H1 (cell line): Measurements from ENCODE around the gene POFUT2. TPM values are rescaled to one million over a fixed set of nuclear protein-coding genes. Genes with fewer than 3 reads are reported as not detected.

ENCODE experiments used
- BRCA1 ChIP-seq: IDR thresholded peaks from 2 replicates; pipeline ENCODE4 v1.6.1; 2012; ENCODE audit warnings: low read depth, low read length, improper control_type of control experiment
- CHD1 ChIP-seq: IDR thresholded peaks from 2 replicates; pipeline ENCODE4 v1.6.1; 2012; ENCODE audit warnings: low read depth, low read length, improper control_type of control experiment
- CHD7 ChIP-seq: fragments of 300-600 bp; sonication (generic); IDR thresholded peaks from 2 replicates; pipeline ENCODE4 v1.7.1; 2012; ENCODE audit warnings: low read length, moderate library complexity, mild to moderate bottlenecking, inconsistent platforms; ENCODE audit not compliant: insufficient replicate concordance
- CTBP2 ChIP-seq: IDR thresholded peaks from 2 replicates; pipeline ENCODE4 v1.7.0; 2011; ENCODE audit warnings: borderline replicate concordance, mild to moderate bottlenecking, moderate library complexity, mixed read lengths, low read length; ENCODE audit not compliant: insufficient read depth, insufficient read length
- HDAC2 ChIP-seq, 2 experiments: fragments of 300-600 bp in 1 of 2; sonication (generic) in 1 of 2; IDR thresholded peaks; 2 replicates each; pipeline ENCODE4 v1.6.1; 2011 to 2012; ENCODE audit warnings: low read depth in 2 of 2, low read length in 2 of 2, mild to moderate bottlenecking in 2 of 2, moderate library complexity in 2 of 2, borderline replicate concordance in 1 of 2, inconsistent platforms in 1 of 2
- HDAC6 ChIP-seq: IDR thresholded peaks from one replicate; pipeline ENCODE4 v1.7.1; 2012; ENCODE audit warnings: low read depth, mild to moderate bottlenecking, inconsistent platforms, low read length, moderate library complexity
- KDM5A ChIP-seq: fragments of 200-600 bp; IDR thresholded peaks from 2 replicates; pipeline ENCODE4 v1.7.1; 2012; ENCODE audit warnings: mild to moderate bottlenecking, low read length, inconsistent platforms, mixed read lengths
- NANOG ChIP-seq: IDR thresholded peaks from 2 replicates; pipeline ENCODE4 v1.6.1; 2011; ENCODE audit warnings: low read length, low read depth, mild to moderate bottlenecking, inconsistent platforms; ENCODE audit not compliant: insufficient read depth, poor library complexity, severe bottlenecking
- SIX5 ChIP-seq: IDR thresholded peaks from 2 replicates; pipeline ENCODE4 v1.6.1; 2011; ENCODE audit warnings: mild to moderate bottlenecking, low read depth, low read length
- SP1 ChIP-seq: IDR thresholded peaks from 2 replicates; pipeline ENCODE4 v1.6.1; 2011; ENCODE audit warnings: low read depth, low read length
- USF2 ChIP-seq: IDR thresholded peaks from 2 replicates; pipeline ENCODE4 v1.6.1; 2011; ENCODE audit warnings: low read length, improper control_type of control experiment
- polyA plus RNA-seq, 7 experiments: library from polyadenylated mRNA; depleted of rRNA in 3 of 7; stranded (reverse) in 5 of 7; unstranded in 2 of 7; fragments of >200 nt in 5 of 7; fragments of 200-250 nt in 2 of 7; gene quantifications; 1 replicate in 5 of 7; 2 replicates in 1 of 7; 4 replicates in 1 of 7; pipeline versions ENCODE4 v1.2.1 to v1.2.3, GENCODE V29; 2011 to 2013; ENCODE audit warnings: missing spikeins in 2 of 7, mixed read lengths in 2 of 7
- total RNA-seq: library from RNA; stranded (reverse); fragmentation: NEBNext Ultra II Directional; extraction: Animal tissue kit (Norgen Biotek cat#: 25700); gene quantifications from 2 replicates; pipeline ENCODE4 v1.2.1, GENCODE V29; 2021

Gene POFUT2
- total and polyA plus RNA-seq, 2 of the 8 experiments (the other 6 are each of a cell fraction or from before 2014, with no cell fraction given) = 13.7 to 32.1 TPM

- TF ChIP-seq CHD7 = no peak
- no peak for TF ChIP-seq KDM5A
- TF ChIP-seq CHD1 = no peak
- no peak for TF ChIP-seq USF2
- no peak for TF ChIP-seq CTBP2
- TF ChIP-seq NANOG = no peak
- TF ChIP-seq SP1 = no peak
- no peak for TF ChIP-seq HDAC2 (IDR thresholded peaks at IDR 0.05; ENCODE audit: borderline replicate concordance in 1 of 2, low read depth in 2 of 2, low read length in 2 of 2)
- TF ChIP-seq BRCA1 = no peak
- no peak for TF ChIP-seq SIX5
- TF ChIP-seq HDAC6 = no peak
Observed at GRCh38 chr21:45289134-45289533, 1.4 kb upstream of the POFUT2 start (continued).
